HCT116 (cell line): Measurements from ENCODE around the gene SMYD3.

Experiments used
- ATF3 ChIP-seq: IDR thresholded peaks from 2 replicates; pipeline ENCODE4 v1.6.1; 2012
- CBX3 ChIP-seq: IDR thresholded peaks from 2 replicates; pipeline ENCODE4 v1.6.1; 2012; ENCODE audit warnings: low read depth
- CTCF ChIP-seq, 3 experiments: fragments of 200-600 bp in 1 of 3; sonication (generic) in 1 of 3; IDR thresholded peaks in 2 of 3; conservative IDR thresholded peaks in 1 of 3; 2 replicates each; pipeline ENCODE4 v1.5.1; 2012 to 2017; ENCODE audit warnings: low read depth in 2 of 3, low read length in 2 of 3, antibody characterized with exemption in 1 of 3, borderline replicate concordance in 1 of 3, control low read depth in 1 of 3, mild to moderate bottlenecking in 1 of 3, mixed read lengths in 1 of 3, mixed run types in 1 of 3, moderate library complexity in 1 of 3; ENCODE audit not compliant: insufficient read depth in 1 of 3
- POLR2A ChIP-seq: IDR thresholded peaks from 2 replicates; pipeline ENCODE4 v1.7.0; 2011; ENCODE audit warnings: borderline replicate concordance; ENCODE audit not compliant: insufficient read depth, insufficient read length; ENCODE audit errors: extremely low read depth
- RAD21 ChIP-seq: IDR thresholded peaks from 2 replicates; pipeline ENCODE4 v1.6.1; 2012; ENCODE audit warnings: low read depth, mild to moderate bottlenecking
- SIN3A ChIP-seq: IDR thresholded peaks from 2 replicates; pipeline ENCODE4 v1.6.1; 2012; ENCODE audit warnings: low read depth
- TF ChIP-seq, protein P1 (sequence below): IDR thresholded peaks from 2 replicates; pipeline ENCODE4 v1.6.1; 2012
- TF ChIP-seq, protein P2 (sequence below): IDR thresholded peaks from 2 replicates; pipeline ENCODE4 v1.6.1; 2011; ENCODE audit warnings: mild to moderate bottlenecking, low read length, moderate library complexity; ENCODE audit not compliant: insufficient replicate concordance; ENCODE audit errors: extremely low read depth

DNA sequence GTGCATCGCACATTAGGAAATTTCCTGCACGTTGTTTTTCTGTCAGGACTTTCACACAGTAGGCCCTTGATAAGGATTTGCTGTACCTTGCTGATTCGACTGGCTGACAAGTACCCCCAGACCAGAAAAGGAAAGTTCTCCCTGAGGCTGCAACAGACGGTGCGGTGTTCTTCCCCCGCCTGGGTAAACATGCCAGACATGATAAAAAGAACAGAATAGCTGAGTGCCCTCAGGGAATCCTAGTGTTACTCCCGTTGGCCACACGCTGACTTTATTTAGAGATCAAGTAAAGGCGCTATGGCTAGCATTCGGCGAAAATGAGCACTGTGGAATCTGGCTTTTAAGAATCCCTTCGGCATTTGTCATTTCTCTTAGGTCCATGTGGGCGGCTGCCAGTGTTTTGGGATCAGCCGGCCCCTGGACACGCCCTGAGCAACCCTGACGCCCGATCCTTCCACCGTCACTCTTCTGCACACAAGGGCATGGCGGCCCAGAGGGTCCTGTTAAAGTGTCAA is 744.6 kb downstream of the SMYD3 start:
- TF ChIP-seq POLR2A (no peak), CTCF (IDR thresholded peaks at IDR 0.05 in 2 of 3, conservative IDR thresholded peaks at IDR 0.05 in 1 of 3; ENCODE audit: borderline replicate concordance in 1 of 3, insufficient read depth in 1 of 3, low read depth in 2 of 3, low read length in 2 of 3) (no peak), SIN3A (no peak), ATF3 (no peak), RAD21 (no peak), CBX3 (no peak)
- TF ChIP-seq, protein P1, sequence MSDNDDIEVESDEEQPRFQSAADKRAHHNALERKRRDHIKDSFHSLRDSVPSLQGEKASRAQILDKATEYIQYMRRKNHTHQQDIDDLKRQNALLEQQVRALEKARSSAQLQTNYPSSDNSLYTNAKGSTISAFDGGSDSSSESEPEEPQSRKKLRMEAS: no peak
- TF ChIP-seq, protein P2, sequence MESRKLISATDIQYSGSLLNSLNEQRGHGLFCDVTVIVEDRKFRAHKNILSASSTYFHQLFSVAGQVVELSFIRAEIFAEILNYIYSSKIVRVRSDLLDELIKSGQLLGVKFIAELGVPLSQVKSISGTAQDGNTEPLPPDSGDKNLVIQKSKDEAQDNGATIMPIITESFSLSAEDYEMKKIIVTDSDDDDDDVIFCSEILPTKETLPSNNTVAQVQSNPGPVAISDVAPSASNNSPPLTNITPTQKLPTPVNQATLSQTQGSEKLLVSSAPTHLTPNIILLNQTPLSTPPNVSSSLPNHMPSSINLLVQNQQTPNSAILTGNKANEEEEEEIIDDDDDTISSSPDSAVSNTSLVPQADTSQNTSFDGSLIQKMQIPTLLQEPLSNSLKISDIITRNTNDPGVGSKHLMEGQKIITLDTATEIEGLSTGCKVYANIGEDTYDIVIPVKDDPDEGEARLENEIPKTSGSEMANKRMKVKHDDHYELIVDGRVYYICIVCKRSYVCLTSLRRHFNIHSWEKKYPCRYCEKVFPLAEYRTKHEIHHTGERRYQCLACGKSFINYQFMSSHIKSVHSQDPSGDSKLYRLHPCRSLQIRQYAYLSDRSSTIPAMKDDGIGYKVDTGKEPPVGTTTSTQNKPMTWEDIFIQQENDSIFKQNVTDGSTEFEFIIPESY: no peak
